ENCODE data around the gene CIT.

Gene CIT

DNA sequence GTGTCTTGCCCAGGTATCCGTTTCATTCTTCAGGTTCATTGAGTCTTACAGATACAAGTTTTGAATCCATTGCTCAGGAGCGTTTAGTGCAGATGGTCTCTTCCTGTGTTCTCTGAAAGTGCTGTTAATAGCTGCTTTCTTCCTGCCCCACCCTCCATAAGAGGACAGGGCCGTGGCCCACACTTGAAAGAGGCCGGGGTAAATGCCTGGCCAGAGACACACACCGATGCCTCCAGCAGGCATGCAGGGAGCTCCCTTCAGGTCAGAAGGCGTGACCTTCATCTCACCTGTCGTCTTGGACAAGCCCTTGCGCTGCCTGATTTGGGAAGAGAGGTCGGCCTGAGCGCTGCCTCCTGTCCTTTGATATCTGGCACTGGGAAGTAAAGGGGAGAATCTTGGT is 197.6 kb downstream of the CIT start:
- TF ChIP-seq, protein P1, sequence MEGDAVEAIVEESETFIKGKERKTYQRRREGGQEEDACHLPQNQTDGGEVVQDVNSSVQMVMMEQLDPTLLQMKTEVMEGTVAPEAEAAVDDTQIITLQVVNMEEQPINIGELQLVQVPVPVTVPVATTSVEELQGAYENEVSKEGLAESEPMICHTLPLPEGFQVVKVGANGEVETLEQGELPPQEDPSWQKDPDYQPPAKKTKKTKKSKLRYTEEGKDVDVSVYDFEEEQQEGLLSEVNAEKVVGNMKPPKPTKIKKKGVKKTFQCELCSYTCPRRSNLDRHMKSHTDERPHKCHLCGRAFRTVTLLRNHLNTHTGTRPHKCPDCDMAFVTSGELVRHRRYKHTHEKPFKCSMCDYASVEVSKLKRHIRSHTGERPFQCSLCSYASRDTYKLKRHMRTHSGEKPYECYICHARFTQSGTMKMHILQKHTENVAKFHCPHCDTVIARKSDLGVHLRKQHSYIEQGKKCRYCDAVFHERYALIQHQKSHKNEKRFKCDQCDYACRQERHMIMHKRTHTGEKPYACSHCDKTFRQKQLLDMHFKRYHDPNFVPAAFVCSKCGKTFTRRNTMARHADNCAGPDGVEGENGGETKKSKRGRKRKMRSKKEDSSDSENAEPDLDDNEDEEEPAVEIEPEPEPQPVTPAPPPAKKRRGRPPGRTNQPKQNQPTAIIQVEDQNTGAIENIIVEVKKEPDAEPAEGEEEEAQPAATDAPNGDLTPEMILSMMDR (IDR thresholded peaks at IDR 0.05) = no peak
- Histone ChIP-seq H3K27me3 (no peaks in the 10 kb centered on the region), H3K9me3 (no peaks in the 10 kb centered on the region), H3K4me1 (no peaks in the 10 kb centered on the region), H3K27ac (no peak overlapping the region), H3K4me3 (no peak overlapping the region), H3K36me3 (peaks cover 53 to 75% (median 69%) of the 10 kb centered on the region in 3 donors)
- DNase-seq = no peak
- intact Hi-C loops (cut with DNase I; ENCODE audit: low total_unique reads) = no loop called here

DNA sequence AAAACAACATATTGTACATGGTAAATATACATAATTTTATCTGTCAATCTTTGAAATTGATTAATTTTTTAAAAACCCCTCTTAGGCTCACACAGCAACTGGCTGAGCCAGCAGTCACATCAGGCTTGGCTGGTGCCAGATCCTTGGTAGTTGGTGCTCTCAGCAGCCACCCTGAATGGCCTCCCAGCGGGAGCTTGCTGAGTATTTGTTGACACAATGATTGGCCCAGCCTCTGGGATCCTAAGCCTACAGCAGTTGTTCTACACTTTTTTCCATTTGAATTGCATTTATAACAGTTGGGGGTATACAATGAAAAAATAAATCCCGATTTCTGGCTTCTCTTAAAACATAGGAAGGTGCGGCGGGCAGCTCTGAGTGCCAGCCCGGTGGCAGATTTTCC is 198.0 kb downstream of the CIT start:
- Histone ChIP-seq H3K9me3 (no peaks in the 10 kb centered on the region), H3K27ac (no peak overlapping the region), H3K4me3 (no peak overlapping the region), H3K4me1 (no peaks in the 10 kb centered on the region), H3K36me3 (peaks cover 56 to 79% (median 72%) of the 10 kb centered on the region in 3 donors), H3K27me3 (no peaks in the 10 kb centered on the region)
- TF ChIP-seq, protein P1 (IDR thresholded peaks at IDR 0.05) = no peak
- no peak for DNase-seq
- intact Hi-C loops (cut with DNase I; ENCODE audit: low total_unique reads) = no loop called here

DNA sequence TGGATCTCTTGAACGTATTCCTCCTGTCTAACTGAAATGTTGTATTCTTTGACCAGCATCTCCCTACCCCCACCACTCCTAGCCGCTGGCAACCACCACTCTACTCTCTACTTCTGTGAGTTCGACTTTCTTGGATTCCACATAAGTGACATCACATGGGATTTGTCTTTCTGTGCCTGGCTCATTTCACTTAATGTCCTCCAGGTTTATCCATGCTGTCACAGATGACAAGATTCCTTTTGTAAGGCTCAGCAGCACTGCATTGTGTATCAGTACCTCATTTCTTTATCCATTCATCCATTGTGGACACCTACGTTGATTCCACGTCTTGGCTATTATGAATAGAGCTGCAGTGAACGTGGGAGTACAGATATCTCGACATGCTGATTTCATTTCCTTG is 198.7 kb downstream of the CIT start:
- TF ChIP-seq, protein P1 (IDR thresholded peaks at IDR 0.05) = no peak
- Histone ChIP-seq H3K9me3 (no peaks in the 10 kb centered on the region), H3K27ac (no peak overlapping the region), H3K27me3 (no peaks in the 10 kb centered on the region), H3K36me3 (peaks cover 62 to 85% (median 79%) of the 10 kb centered on the region in 3 donors), H3K4me3 (no peak overlapping the region), H3K4me1 (no peaks in the 10 kb centered on the region)
- intact Hi-C loops (cut with DNase I; ENCODE audit: low total_unique reads) = no loop called here
- DNase-seq = no peak

DNA sequence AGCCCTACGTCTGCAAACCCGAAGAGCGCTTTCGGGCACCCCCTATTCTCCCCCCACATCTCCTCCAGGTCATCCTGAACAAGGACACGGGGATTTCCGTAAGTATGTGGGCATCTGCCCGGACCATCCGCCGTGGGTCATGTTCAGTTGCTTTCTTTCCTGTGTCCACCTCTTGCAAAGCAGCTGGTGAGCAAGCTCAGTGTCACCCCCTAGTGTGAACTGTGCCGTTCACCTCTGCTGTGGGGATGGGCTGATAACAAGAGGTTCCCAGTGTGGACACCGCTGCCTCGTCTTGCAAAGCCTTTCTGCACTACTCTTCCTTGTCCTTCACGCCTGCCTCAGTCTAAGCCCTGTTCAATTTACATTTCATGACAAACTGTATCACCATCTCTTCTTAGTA is 200.5 kb downstream of the CIT start:
- no peak for DNase-seq
- no peak overlapping the region for H3K27ac ChIP-seq
- no peaks in the 10 kb centered on the region for H3K9me3 ChIP-seq
- intact Hi-C loops (cut with DNase I; ENCODE audit: low total_unique reads) = no loop called here
- TF ChIP-seq, protein P1 (IDR thresholded peaks at IDR 0.05) = no peak
- no peak overlapping the region for H3K4me3 ChIP-seq
- peaks cover 71 to 98% (median 94%) of the 10 kb centered on the region in 3 donors for H3K36me3 ChIP-seq
- no peaks in the 10 kb centered on the region for H3K4me1 ChIP-seq
- H3K27me3 ChIP-seq = no peaks in the 10 kb centered on the region

DNA sequence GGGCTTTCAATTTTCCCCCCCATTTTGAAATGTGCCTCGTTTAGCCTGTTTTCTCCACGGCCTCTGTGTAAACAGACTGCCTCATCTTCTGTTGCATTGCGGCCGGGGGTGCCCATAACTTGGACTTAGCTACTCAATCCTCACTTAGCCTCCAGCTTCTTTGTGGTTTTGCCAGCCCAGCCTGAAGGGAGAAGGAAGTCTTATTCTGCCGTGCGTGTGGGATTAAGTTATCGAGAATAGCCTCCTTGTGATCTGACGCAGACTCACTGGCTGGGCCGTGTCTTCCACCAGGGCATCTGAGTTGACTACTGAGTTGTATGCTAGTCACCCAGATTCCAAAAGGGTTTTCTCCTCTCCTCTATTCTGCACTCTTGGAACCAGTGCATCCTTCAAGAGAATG is 201.1 kb downstream of the CIT start:
- no peak overlapping the region for H3K4me3 ChIP-seq
- H3K27ac ChIP-seq = no peak overlapping the region
- no peaks in the 10 kb centered on the region for H3K9me3 ChIP-seq
- intact Hi-C loops (cut with DNase I; ENCODE audit: low total_unique reads) = no loop called here
- peaks cover 71 to 98% (median 90%) of the 10 kb centered on the region in 3 donors for H3K36me3 ChIP-seq
- TF ChIP-seq, protein P1 (IDR thresholded peaks at IDR 0.05) = no peak
- no peak for DNase-seq
- H3K4me1 ChIP-seq = no peaks in the 10 kb centered on the region
- no peaks in the 10 kb centered on the region for H3K27me3 ChIP-seq

DNA sequence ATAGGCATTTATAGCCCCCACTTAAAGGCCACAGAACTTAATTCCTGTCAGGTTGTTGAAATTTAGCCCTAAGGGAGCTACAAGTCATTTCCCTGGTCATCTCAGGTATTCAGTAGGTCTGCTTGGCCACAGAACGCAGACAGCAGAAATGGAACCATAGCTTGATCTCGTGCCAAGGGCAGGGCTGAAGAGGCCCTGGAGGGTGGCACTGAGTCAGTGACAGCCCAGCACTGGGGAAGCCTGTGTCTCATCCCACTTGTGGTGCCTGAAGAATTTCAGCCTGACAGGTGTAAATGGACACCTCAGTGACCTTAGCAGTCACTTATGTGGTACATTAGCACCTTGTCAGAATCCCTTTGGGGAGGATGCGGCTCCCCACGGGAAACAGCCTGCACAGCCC is 202.6 kb downstream of the CIT start:
- DNase-seq = no peak
- Histone ChIP-seq H3K27ac (no peak overlapping the region), H3K27me3 (no peaks in the 10 kb centered on the region), H3K4me3 (no peak overlapping the region), H3K9me3 (no peaks in the 10 kb centered on the region), H3K4me1 (peaks cover 0 to 11% (median 4%) of the 10 kb centered on the region in 4 donors), H3K36me3 (peaks cover 65 to 86% (median 78%) of the 10 kb centered on the region in 3 donors)
- TF ChIP-seq, protein P1 (IDR thresholded peaks at IDR 0.05) = no peak
- intact Hi-C loops (cut with DNase I; ENCODE audit: low total_unique reads) = no loop called here
